OCI-LY7 (cell line): Measurements from ENCODE around the gene GLUL. TPM values are rescaled to one million over a fixed set of nuclear protein-coding genes. Genes with fewer than 3 reads are reported as not detected.
"Not testable (repeated sequence)": the region's sequence is repeated elsewhere in the genome, so short reads cannot be mapped to it uniquely, and the experiment has no call there.

Source experiments
- BruUV-seq: library from RNA; stranded (reverse); fragments of 400-500 nt; replicated peaks from 2 replicates; lab custom pipeline; 2021; lab: Mats Ljungman, UMichigan
- CTCF ChIA-PET: fragments of 300-600 bp; sonication (Branson Sonifier 250); formaldehyde crosslinking; loops from one replicate; lab custom pipeline; 2022; ENCODE audit warnings: antibody characterized with exemption; ENCODE audit not compliant: unreplicated experiment; lab: Charles Lee
- POLR2A ChIA-PET: fragments of 300-600 bp; sonication (Branson Sonifier 250); formaldehyde crosslinking; loops from one replicate; lab custom pipeline; 2022; ENCODE audit warnings: antibody characterized with exemption; lab: Charles Lee
- DNase-seq: peaks from one replicate; pipeline ENCODE4 v3.0.0-alpha.2; 2015; ENCODE audit warnings: low spot score
- H2AFZ ChIP-seq: fragments of 200-600 bp; sonication (generic), shearing (Covaris generic); 2 replicates; pipeline ENCODE4 v1.6.1; 2014; ENCODE audit warnings: mild to moderate bottlenecking, antibody characterized with exemption, low read length, moderate library complexity
- H3K27ac ChIP-seq: fragments of 200-600 bp; sonication (generic); 2 replicates; pipeline ENCODE4 v1.5.1; 2014; ENCODE audit warnings: mixed run types, low read depth, mild to moderate bottlenecking, moderate library complexity, low read length, inconsistent platforms; ENCODE audit not compliant: poor library complexity, severe bottlenecking
- H3K36me3 ChIP-seq: fragments of 200-600 bp; sonication (generic); 2 replicates; pipeline ENCODE4 v1.6.1; 2014; ENCODE audit warnings: mild to moderate bottlenecking, antibody characterized with exemption, low read length, moderate library complexity, mixed read lengths; ENCODE audit not compliant: insufficient read depth
- H3K4me1 ChIP-seq: fragments of 200-600 bp; sonication (generic); 2 replicates; pipeline ENCODE4 v1.5.1; 2014; ENCODE audit warnings: mild to moderate bottlenecking, low read length; ENCODE audit not compliant: insufficient read depth, poor library complexity, severe bottlenecking
- H3K4me2 ChIP-seq: fragments of 200-600 bp; sonication (generic); 2 replicates; pipeline ENCODE4 v1.6.1; 2014; ENCODE audit warnings: mild to moderate bottlenecking, low read length
- H3K4me3 ChIP-seq: fragments of 200-600 bp; sonication (generic); 2 replicates; pipeline ENCODE4 v1.5.1; 2014; ENCODE audit warnings: mild to moderate bottlenecking, low read depth, low read length; ENCODE audit not compliant: poor library complexity, severe bottlenecking
- H3K79me2 ChIP-seq: fragments of 200-600 bp; sonication (generic); 2 replicates; pipeline ENCODE4 v1.6.1; 2016; ENCODE audit warnings: low read depth, mild to moderate bottlenecking, low read length, moderate library complexity, mixed read lengths; ENCODE audit not compliant: insufficient read depth
- H3K9me2 ChIP-seq: fragments of 200-600 bp; sonication (generic); 2 replicates; pipeline ENCODE4 v1.6.1; 2016; ENCODE audit warnings: mild to moderate bottlenecking, low read length, mixed read lengths; ENCODE audit not compliant: insufficient read depth
- H3K9me3 ChIP-seq: fragments of 200-600 bp; sonication (generic); 2 replicates; pipeline ENCODE4 v1.6.1; 2014; ENCODE audit warnings: mild to moderate bottlenecking, mixed run types, low read length, mixed read lengths
- H4K20me1 ChIP-seq: fragments of 200-600 bp; sonication (generic); 2 replicates; pipeline ENCODE4 v1.6.1; 2014; ENCODE audit warnings: mild to moderate bottlenecking, antibody characterized with exemption, low read length, moderate library complexity, mixed read lengths; ENCODE audit not compliant: insufficient read depth
- EZH2phosphoT487 ChIP-seq: fragments of 200-600 bp; sonication (generic); IDR thresholded peaks from 2 replicates; pipeline ENCODE4 v1.6.1; 2018; ENCODE audit warnings: low read depth, borderline replicate concordance, mild to moderate bottlenecking, mixed run types, antibody characterized with exemption, low read length, moderate library complexity, mixed read lengths
- intact Hi-C: fragments of 100-400 bp; cut with micrococcal nuclease; formaldehyde crosslinking; loops from one replicate; pipeline ENCODE4 v1.10.0; 2022; ENCODE audit not compliant: unreplicated experiment
- total RNA-seq, 2 experiments: library from RNA; depleted of rRNA in 1 of 2; stranded (reverse); fragments of >200 nt in 1 of 2; shearing (Covaris generic) in 1 of 2; gene quantifications; 2 replicates each; pipeline ENCODE4 v1.2.3, GENCODE V29; 2014 to 2022
- TF ChIP-seq, protein P1 (sequence below): fragments of 200-600 bp; sonication (generic); conservative IDR thresholded peaks from 2 replicates; pipeline ENCODE4 v1.5.1; 2014; ENCODE audit warnings: mild to moderate bottlenecking, antibody characterized with exemption, low read length, moderate library complexity, mixed read lengths

The GLUL gene
- total RNA-seq, 2 experiments from 2014 or later = not detected

DNA sequence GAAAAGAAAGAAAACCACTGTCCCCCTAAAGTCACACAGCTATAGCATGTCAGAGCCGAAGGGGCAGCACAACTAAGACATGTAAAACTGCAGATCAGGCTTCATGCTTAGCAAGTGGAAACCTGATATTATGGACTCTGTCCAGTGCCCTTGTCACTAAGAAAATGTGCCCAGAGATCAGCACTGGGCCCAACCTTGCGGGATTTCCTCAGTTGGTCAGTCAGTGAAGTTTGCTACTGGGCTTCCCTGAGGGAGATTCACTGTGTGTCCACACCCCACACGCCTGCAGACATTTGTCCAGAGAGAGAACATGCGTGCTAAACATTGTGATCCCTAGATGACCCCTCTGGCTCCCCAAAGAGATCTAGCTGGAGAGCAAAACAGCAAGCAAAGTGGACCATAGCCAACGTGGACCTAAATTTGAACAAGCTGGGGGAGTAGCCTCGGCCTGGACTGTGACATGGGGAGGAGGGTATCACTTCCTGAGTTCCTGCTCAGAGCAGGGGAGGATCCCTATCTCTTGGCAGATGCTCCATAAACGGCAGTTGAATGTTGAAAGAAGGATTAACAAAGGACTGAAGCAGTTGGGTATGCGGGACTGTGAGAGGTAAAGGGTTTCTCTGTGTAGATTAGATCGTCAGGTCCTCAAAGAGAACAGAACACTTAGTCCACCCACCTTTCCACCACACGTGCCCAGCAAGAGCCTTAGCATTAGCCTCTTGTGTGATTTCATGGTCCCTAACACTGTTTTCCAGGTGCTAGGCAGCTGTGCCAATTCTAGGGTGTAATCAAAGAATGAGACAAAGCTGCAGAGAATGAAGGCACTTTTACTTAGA, 53.6 kb downstream of the GLUL start:
- TF ChIP-seq EZH2phosphoT487 = no peak
- TF ChIP-seq, protein P1, sequence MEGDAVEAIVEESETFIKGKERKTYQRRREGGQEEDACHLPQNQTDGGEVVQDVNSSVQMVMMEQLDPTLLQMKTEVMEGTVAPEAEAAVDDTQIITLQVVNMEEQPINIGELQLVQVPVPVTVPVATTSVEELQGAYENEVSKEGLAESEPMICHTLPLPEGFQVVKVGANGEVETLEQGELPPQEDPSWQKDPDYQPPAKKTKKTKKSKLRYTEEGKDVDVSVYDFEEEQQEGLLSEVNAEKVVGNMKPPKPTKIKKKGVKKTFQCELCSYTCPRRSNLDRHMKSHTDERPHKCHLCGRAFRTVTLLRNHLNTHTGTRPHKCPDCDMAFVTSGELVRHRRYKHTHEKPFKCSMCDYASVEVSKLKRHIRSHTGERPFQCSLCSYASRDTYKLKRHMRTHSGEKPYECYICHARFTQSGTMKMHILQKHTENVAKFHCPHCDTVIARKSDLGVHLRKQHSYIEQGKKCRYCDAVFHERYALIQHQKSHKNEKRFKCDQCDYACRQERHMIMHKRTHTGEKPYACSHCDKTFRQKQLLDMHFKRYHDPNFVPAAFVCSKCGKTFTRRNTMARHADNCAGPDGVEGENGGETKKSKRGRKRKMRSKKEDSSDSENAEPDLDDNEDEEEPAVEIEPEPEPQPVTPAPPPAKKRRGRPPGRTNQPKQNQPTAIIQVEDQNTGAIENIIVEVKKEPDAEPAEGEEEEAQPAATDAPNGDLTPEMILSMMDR = no peak
- H3K27ac ChIP-seq = no peak overlapping the region
- no peak overlapping the region for H2AFZ ChIP-seq
- H3K4me3 ChIP-seq = no peak overlapping the region
- CTCF ChIA-PET = no interaction called here
- H3K9me2 ChIP-seq = no peaks in the 10 kb centered on the region
- BruUV-seq = no TSS peak
- H3K36me3 ChIP-seq = no peaks in the 10 kb centered on the region
- no peak overlapping the region for H3K4me2 ChIP-seq
- no peaks in the 10 kb centered on the region for H4K20me1 ChIP-seq
- no peaks in the 10 kb centered on the region for H3K79me2 ChIP-seq
- intact Hi-C loops = no loop called here
- no peaks in the 10 kb centered on the region for H3K4me1 ChIP-seq
- DNase-seq = no peak
- H3K9me3 ChIP-seq = no peaks in the 10 kb centered on the region
- POLR2A ChIA-PET = interaction anchor here (0.6 kb wide), 2 partner anchors 97 to 1587 kb away, joined by 3 to 5 read pairs; no protein-coding TSS in a partner anchor

DNA sequence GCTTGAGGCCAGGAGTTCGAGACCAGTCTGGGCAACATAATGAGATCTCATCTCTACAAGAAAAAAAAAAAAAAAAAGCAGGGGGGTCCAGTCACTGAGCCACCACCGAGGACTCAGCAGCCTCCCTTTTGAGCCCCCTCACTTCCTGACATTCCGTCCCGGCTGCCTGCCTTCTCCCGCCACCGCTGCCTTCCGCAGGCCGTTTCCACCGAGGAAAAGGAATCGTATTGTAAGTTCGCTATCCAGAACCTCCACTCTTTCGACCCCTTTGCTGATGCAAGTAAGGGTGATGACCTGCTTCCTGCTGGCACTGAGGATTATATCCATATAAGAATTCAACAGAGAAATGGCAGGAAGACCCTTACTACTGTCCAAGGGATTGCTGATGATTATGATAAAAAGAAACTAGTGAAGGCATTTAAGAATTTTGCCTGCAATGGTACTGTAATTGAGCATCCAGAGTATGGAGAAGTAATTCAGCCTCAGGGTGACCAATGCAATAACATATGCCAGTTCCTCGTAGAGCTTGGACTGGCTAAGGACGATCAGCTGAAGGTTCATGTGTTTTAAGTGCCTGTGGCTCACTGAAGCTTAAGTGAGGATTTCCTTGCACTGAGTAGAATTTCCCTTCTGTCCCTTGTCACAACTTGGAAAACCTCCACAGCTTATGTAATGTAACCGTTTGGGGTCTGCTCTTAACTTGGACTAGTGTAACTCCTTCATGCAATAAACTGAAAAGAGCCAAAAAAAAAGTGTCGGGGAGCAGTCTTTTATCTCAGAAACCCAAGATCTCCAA, 55.6 kb downstream of the GLUL start:
- Histone ChIP-seq H3K9me3 (no peaks in the 10 kb centered on the region), H3K79me2 (no peaks in the 10 kb centered on the region), H3K4me2 (no peak overlapping the region), H2AFZ (no peak overlapping the region), H3K4me1 (no peaks in the 10 kb centered on the region), H4K20me1 (no peaks in the 10 kb centered on the region), H3K27ac (no peak overlapping the region), H3K36me3 (no peaks in the 10 kb centered on the region), H3K9me2 (no peaks in the 10 kb centered on the region), H3K4me3 (no peak overlapping the region)
- no peak for DNase-seq
- no peak for TF ChIP-seq EZH2phosphoT487
- TF ChIP-seq, protein P1 = no peak
- BruUV-seq = no TSS peak
- ChIA-PET POLR2A (no interaction called here), CTCF (no interaction called here)
- intact Hi-C loops = no loop called here

- POLR2A ChIA-PET = not testable (repeated sequence)
Observed at GRCh38 chr1:182333071-182333571, 58.5 kb downstream of the GLUL start.

More at GRCh38 chr1:182333071-182333571, 58.5 kb downstream of the GLUL start:
- H3K79me2 ChIP-seq, BruUV-seq, H3K27ac ChIP-seq, CTCF ChIA-PET, H3K9me3 ChIP-seq, DNase-seq, H3K4me2 ChIP-seq, H3K36me3 ChIP-seq, H3K9me2 ChIP-seq, H2AFZ ChIP-seq, intact Hi-C loops, H3K4me1 ChIP-seq, H3K4me3 ChIP-seq, H4K20me1 ChIP-seq: not testable (repeated sequence)
